Left ventricle myocardium inferior (tissue), 1 donor: ENCODE data around the gene TUBGCP2. TPM values are rescaled to one million over a fixed set of nuclear protein-coding genes. Genes with fewer than 3 reads are reported as not detected.

ENCODE experiments used
- DNase-seq: peaks from one replicate; pipeline ENCODE4 v3.0.0-alpha.2; 2020
- H3K27ac ChIP-seq: fragments of 200-600 bp; replicated peaks from 2 replicates; pipeline ENCODE4 v1.8.0; 2021
- H3K27me3 ChIP-seq: fragments of 200-600 bp; 2 replicates; pipeline ENCODE4 v1.8.0; 2021; ENCODE audit warnings: low read depth
- H3K36me3 ChIP-seq: fragments of 200-600 bp; 2 replicates; pipeline ENCODE4 v1.8.0; 2021
- H3K4me1 ChIP-seq: fragments of 200-600 bp; 2 replicates; pipeline ENCODE4 v1.8.0; 2021
- H3K4me3 ChIP-seq: fragments of 200-600 bp; 2 replicates; pipeline ENCODE4 v1.8.0; 2021; ENCODE audit warnings: mild to moderate bottlenecking, moderate library complexity
- H3K9me3 ChIP-seq: fragments of 200-600 bp; replicated peaks from 2 replicates; pipeline ENCODE4 v1.8.0; 2021
- CTCF ChIP-seq: fragments of 200-600 bp; IDR thresholded peaks from 2 replicates; pipeline ENCODE4 v1.8.0; 2021; ENCODE audit warnings: antibody characterized with exemption, mild to moderate bottlenecking, borderline replicate concordance
- intact Hi-C: fragments of 100-400 bp; cut with micrococcal nuclease; formaldehyde crosslinking; loops from one replicate; pipeline ENCODE4 v1.11.0; 2022
- total RNA-seq: library from RNA; stranded (reverse); fragmentation: NEBNext Ultra II Directional; extraction: Animal tissue kit (Norgen Biotek cat#: 25700); gene quantifications from one replicate; pipeline ENCODE4 v1.2.1, GENCODE V29; 2021
- donor health status: DM: no; HTN: yes; CAD: no; lungs with severe emphysema.

TUBGCP2 gene
- total RNA-seq, 1 donor from 2014 or later, result 38.9 TPM

- intact Hi-C loops, result loop anchor here (5.0 kb wide), 1 partner anchor 279 kb away; no protein-coding TSS in a partner anchor
- H3K27ac ChIP-seq, result no peak overlapping the region
- H3K27me3 ChIP-seq, result peaks cover 89% of the 10 kb centered on the region
- no peak for DNase-seq
- H3K9me3 ChIP-seq, result no peaks in the 10 kb centered on the region
- TF ChIP-seq CTCF, result no peak
- no peaks in the 10 kb centered on the region for H3K36me3 ChIP-seq
- H3K4me3 ChIP-seq, result no peak overlapping the region
- peaks cover 24% of the 10 kb centered on the region for H3K4me1 ChIP-seq
Observed at GRCh38 chr10:133328358-133329343, 20.0 kb upstream of the TUBGCP2 start.

GRCh38 chr10:133327651-133328357 lies 19.1 kb upstream of the TUBGCP2 start:
- H3K36me3 ChIP-seq, result no peaks in the 10 kb centered on the region
- peaks cover 92% of the 10 kb centered on the region for H3K27me3 ChIP-seq
- no peak overlapping the region for H3K4me3 ChIP-seq
- no peak for TF ChIP-seq CTCF
- H3K9me3 ChIP-seq, result no peaks in the 10 kb centered on the region
- intact Hi-C loops, result loop anchor here (5.0 kb wide), 1 partner anchor 279 kb away; no protein-coding TSS in a partner anchor
- no peak overlapping the region for H3K27ac ChIP-seq
- H3K4me1 ChIP-seq, result peaks cover 24% of the 10 kb centered on the region
- DNase-seq, result no peak

- Histone ChIP-seq H3K36me3 (no peaks in the 10 kb centered on the region), H3K4me1 (peaks cover 24% of the 10 kb centered on the region), H3K27ac (no peak overlapping the region), H3K4me3 (no peak overlapping the region), H3K27me3 (peaks cover 84% of the 10 kb centered on the region), H3K9me3 (no peaks in the 10 kb centered on the region)
- no peak for TF ChIP-seq CTCF
- DNase-seq, result no peak
- intact Hi-C loops, result loop anchor here (5.0 kb wide), 1 partner anchor 280 kb away; no protein-coding TSS in a partner anchor
Observed at GRCh38 chr10:133326745-133327650, 18.3 kb upstream of the TUBGCP2 start.

- H3K27ac ChIP-seq, result no peak overlapping the region
- intact Hi-C loops, result loop anchor here (5.0 kb wide), 1 partner anchor 281 kb away; no protein-coding TSS in a partner anchor
- H3K27me3 ChIP-seq, result peaks cover 80% of the 10 kb centered on the region
- H3K36me3 ChIP-seq, result no peaks in the 10 kb centered on the region
- no peak for TF ChIP-seq CTCF
- peaks cover under 1% of the 10 kb centered on the region for H3K9me3 ChIP-seq
- peaks cover 24% of the 10 kb centered on the region for H3K4me1 ChIP-seq
- peak overlapping the region; percentile 61 for H3K4me3 ChIP-seq
- no peak for DNase-seq
Observed at GRCh38 chr10:133326223-133326551, 17.5 kb upstream of the TUBGCP2 start.
